Osteoblast (primary cell): ENCODE data around the gene STXBP4. TPM values are rescaled to one million over a fixed set of nuclear protein-coding genes. Genes with fewer than 3 reads are reported as not detected.

Source experiments
- DNase-seq: peaks from one replicate; pipeline ENCODE4 v3.0.0; 2011; ENCODE audit warnings: low spot score, mixed read lengths; ENCODE audit not compliant: insufficient read length; ENCODE audit errors: missing footprints
- H2AFZ ChIP-seq: 2 replicates; pipeline ENCODE4 v1.6.0; 2011; ENCODE audit warnings: mild to moderate bottlenecking, low read length
- H3K27ac ChIP-seq: 2 replicates; pipeline ENCODE4 v1.5.1; 2011; ENCODE audit warnings: mild to moderate bottlenecking, low read depth, low read length, moderate library complexity
- H3K27me3 ChIP-seq: 2 replicates; pipeline ENCODE4 v1.6.0; 2012; ENCODE audit warnings: mild to moderate bottlenecking, control low read depth, inconsistent platforms, low read length, moderate library complexity; ENCODE audit not compliant: insufficient read depth
- H3K36me3 ChIP-seq: 2 replicates; pipeline ENCODE4 v1.5.1; 2011; ENCODE audit warnings: mild to moderate bottlenecking, low read length, control low read depth, moderate library complexity; ENCODE audit not compliant: insufficient read depth
- H3K4me1 ChIP-seq: 2 replicates; pipeline ENCODE4 v1.5.1; 2011; ENCODE audit warnings: mild to moderate bottlenecking, low read length, control low read depth, moderate library complexity; ENCODE audit not compliant: insufficient read depth
- H3K4me2 ChIP-seq: 2 replicates; pipeline ENCODE4 v1.6.0; 2011; ENCODE audit warnings: mild to moderate bottlenecking, low read length; ENCODE audit not compliant: insufficient read depth
- H3K4me3 ChIP-seq: fragments of 200-600 bp; sonication (generic); 3 replicates; pipeline ENCODE4 v1.5.1; 2012; ENCODE audit warnings: mild to moderate bottlenecking, low read length, inconsistent platforms; ENCODE audit not compliant: insufficient read depth
- H3K79me2 ChIP-seq: 2 replicates; pipeline ENCODE4 v1.6.0; 2012; ENCODE audit warnings: mild to moderate bottlenecking, low read length, control low read depth, inconsistent platforms; ENCODE audit not compliant: insufficient read depth
- H3K9me3 ChIP-seq: 2 replicates; pipeline ENCODE4 v1.5.1; 2011; ENCODE audit warnings: low read depth, low read length, control low read depth
- H4K20me1 ChIP-seq: 2 replicates; pipeline ENCODE4 v1.6.0; 2012; ENCODE audit warnings: mild to moderate bottlenecking, low read length, control low read depth; ENCODE audit not compliant: insufficient read depth
- CTCF ChIP-seq: IDR thresholded peaks from 2 replicates; pipeline ENCODE4 v1.5.1; 2011; ENCODE audit warnings: mild to moderate bottlenecking, low read depth, low read length, moderate library complexity; ENCODE audit errors: extremely low read depth
- total RNA-seq: library from RNA; depleted of rRNA; stranded (reverse); fragments of >200 nt; gene quantifications from 2 replicates; pipeline ENCODE4 v1.2.3, GENCODE V29; 2012

The STXBP4 gene
- total RNA-seq, 1 donor = 19.2 TPM

GRCh38 chr17:55124730-55125360 is 156.3 kb downstream of the STXBP4 start:
- TF ChIP-seq CTCF = no peak
- H3K36me3 ChIP-seq = no peaks in the 10 kb centered on the region
- H3K79me2 ChIP-seq = no peaks in the 10 kb centered on the region
- H3K4me3 ChIP-seq = no peak overlapping the region
- no peak overlapping the region for H2AFZ ChIP-seq
- H3K27ac ChIP-seq = no peak overlapping the region
- DNase-seq = no peak
- no peaks in the 10 kb centered on the region for H3K4me1 ChIP-seq
- no peaks in the 10 kb centered on the region for H3K9me3 ChIP-seq
- H3K27me3 ChIP-seq = no peaks in the 10 kb centered on the region
- H3K4me2 ChIP-seq = no peak overlapping the region
- H4K20me1 ChIP-seq = no peaks in the 10 kb centered on the region

- H3K36me3 ChIP-seq = no peaks in the 10 kb centered on the region
- no peaks in the 10 kb centered on the region for H3K9me3 ChIP-seq
- no peaks in the 10 kb centered on the region for H3K27me3 ChIP-seq
- H3K4me3 ChIP-seq = no peak overlapping the region
- no peak for TF ChIP-seq CTCF
- H3K4me1 ChIP-seq = peaks cover 6% of the 10 kb centered on the region
- no peak overlapping the region for H2AFZ ChIP-seq
- no peaks in the 10 kb centered on the region for H3K79me2 ChIP-seq
- no peaks in the 10 kb centered on the region for H4K20me1 ChIP-seq
- H3K4me2 ChIP-seq = no peak overlapping the region
- no peak for DNase-seq
- no peak overlapping the region for H3K27ac ChIP-seq
Measured at GRCh38 chr17:55133583-55133982, 165.0 kb downstream of the STXBP4 start.

- no peak overlapping the region for H3K27ac ChIP-seq
- no peaks in the 10 kb centered on the region for H3K9me3 ChIP-seq
- DNase-seq = peak; percentile 68
- no peaks in the 10 kb centered on the region for H3K79me2 ChIP-seq
- H3K36me3 ChIP-seq = no peaks in the 10 kb centered on the region
- no peak overlapping the region for H2AFZ ChIP-seq
- H3K27me3 ChIP-seq = no peaks in the 10 kb centered on the region
- no peak overlapping the region for H3K4me3 ChIP-seq
- H3K4me1 ChIP-seq = peaks cover 6% of the 10 kb centered on the region
- no peak for TF ChIP-seq CTCF
- peak overlapping the region; percentile 30 for H3K4me2 ChIP-seq
- H4K20me1 ChIP-seq = no peaks in the 10 kb centered on the region
Measured at GRCh38 chr17:55134486-55135157, 166.1 kb downstream of the STXBP4 start.

GRCh38 chr17:55140809-55141208 is 172.2 kb downstream of the STXBP4 start:
- DNase-seq = no peak
- Histone ChIP-seq H3K9me3 (no peaks in the 10 kb centered on the region), H3K36me3 (no peaks in the 10 kb centered on the region), H4K20me1 (no peaks in the 10 kb centered on the region), H3K27me3 (no peaks in the 10 kb centered on the region), H3K4me2 (no peak overlapping the region), H3K27ac (no peak overlapping the region), H3K4me3 (no peak overlapping the region), H3K4me1 (no peaks in the 10 kb centered on the region), H2AFZ (no peak overlapping the region), H3K79me2 (no peaks in the 10 kb centered on the region)
- no peak for TF ChIP-seq CTCF
